ENCODE results near the gene PI4K2B.
"Not testable (repeated sequence)": the region's sequence is repeated elsewhere in the genome, so short reads cannot be mapped to it uniquely, and the experiment has no call there.

The PI4K2B gene

DNA sequence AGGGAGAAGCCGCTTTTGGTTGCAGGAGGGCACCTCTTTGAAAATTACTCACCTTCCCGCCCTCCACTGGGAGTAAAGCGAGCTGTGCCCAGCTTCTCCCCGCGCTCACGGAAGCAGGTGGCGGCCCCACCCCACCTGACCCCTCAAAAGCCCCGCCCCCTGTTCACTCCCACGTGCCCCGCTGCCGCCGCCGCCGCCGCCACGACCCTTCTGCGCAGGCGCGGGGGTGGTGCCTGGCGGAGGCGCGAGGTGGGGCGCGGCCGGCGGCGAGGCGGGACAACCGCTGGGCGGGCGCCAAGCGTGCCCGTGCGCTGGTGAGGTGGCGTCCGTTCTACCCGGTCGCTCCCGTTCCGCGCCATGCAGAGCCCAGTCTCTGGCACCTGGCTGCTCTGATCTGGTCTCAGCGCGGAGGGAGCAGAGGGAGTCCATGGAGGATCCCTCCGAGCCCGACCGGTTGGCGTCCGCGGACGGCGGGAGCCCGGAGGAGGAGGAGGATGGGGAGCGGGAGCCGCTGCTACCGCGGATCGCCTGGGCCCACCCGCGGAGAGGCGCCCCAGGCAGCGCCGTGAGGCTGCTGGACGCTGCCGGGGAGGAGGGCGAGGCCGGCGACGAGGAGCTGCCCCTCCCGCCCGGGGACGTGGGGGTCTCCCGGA is at the start of gene PI4K2B:
TSS of gene PI4K2B (plus strand) at position 297 of the 653 bp plus-strand sequence. CDS start at position 428, 131 bp downstream.
- peak; percentile 94 for DNase-seq (ENCODE audit: low read depth)

DNA sequence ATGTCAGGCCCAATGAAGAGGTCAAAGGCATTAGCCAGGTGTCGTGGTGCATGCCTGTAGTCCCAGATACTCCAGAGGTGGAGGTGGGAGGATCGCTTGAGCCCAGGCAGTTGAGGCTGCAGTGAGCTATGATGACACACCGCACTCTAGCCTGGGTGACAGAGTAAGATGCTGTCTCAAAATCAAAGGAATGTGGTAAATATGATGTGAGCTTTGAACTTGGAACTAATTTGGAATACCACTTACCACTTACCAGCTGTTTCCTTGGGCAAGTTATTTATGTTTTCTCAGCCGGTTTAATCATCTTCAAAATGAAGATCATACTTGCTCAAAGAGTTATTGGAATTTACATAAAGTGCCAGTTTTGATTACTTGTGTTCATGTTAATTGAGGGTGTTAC is 49.8 kb upstream of the PI4K2B start:
- no peak for DNase-seq (ENCODE audit: low read depth)

DNA sequence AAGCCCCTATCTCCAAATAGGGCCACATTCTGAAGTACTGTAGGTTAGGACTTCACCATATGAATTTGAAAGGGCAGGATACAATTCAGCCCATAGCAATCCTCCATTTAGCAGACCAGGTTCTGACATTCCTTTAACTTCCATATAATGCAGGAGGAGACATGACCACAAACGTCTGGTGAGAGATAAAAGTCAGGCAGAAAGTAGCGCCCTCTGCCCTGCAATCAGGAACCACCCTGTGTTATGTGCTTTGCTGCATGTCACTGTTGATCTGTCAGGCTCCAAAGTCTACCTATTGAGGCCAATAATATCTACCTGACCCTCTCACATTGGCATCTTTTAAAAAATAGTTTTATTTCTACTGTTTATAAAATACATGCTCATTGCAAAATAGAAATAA is 43.4 kb upstream of the PI4K2B start:
- DNase-seq (ENCODE audit: low read depth), result no peak

DNA sequence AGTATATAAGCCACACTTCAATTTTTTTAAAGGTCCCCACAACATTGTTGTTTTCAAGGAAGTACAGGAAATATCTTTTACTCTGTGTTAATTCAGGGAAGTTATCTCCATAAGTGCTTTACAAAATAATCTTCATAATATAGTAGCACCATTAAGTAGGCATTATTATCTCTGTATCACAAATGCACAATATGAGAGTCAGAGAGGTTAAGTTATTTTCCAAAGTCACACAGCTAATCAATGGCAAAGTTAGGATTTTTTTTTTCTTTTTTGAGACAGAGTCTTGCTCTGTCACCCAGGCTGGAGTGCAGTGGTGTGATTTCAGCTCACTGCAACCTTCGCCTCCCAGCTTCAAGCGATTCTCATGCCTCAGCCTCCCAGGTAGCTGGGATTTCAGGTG is 35.1 kb upstream of the PI4K2B start:
- DNase-seq (ENCODE audit: low read depth), result no peak

DNA sequence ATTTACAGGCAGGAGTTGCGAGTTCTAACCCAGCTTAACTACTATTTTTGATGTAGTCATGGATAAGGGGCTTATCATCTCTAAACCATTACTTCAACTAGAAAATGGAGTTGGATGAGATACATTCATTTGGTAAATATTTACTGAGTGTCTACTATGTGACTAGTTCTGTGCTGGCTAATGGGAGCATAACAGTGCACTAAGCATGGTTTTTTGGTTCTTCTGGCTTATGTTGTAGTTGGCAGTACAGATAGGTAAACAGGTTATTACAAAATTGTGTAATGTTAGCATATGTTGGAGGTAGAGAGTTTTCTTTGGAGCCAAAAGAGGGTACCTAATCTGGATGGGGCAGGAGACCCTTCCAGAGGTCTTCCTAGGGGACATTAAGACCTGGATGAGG is 25.8 kb upstream of the PI4K2B start:
- no peak for DNase-seq (ENCODE audit: low read depth)

DNA sequence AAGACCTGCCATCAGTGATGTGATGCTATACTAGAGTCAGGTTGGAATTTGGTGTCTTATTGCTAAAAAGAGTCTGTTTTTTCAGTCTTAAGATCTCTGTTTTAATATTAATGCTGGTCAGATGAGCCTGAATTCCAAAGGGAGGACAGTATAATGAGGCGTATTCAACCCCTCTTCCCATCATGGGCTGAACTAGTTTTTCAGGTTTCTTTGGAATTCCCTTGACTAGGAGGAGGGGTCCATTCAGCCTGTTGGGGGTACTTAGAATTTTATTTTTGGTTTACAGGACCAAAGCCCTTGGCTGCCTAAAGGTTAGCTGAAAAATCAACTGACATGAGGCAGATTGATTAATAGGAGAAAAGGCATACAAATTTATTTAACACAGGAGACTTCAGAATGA is 24.1 kb upstream of the PI4K2B start:
- DNase-seq (ENCODE audit: low read depth), result no peak

DNA sequence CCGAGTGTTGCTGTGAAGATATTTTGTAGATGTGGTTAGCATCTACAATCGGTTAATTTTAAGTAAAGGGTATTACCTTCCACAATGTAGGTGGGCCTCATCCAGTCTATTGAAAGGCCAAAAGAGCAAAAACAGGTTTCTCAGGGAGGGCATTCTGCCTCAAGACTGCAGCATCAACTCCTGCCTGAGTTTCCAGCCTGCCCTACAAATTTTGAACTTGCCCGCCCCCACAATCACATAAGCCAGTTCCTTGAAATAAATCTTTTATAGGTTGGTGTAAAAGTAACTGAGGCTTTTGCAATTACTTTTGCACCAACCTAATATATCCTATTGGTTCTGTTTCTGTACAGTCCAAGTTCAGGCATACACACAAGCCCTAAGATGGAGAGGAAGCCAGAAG is 22.1 kb upstream of the PI4K2B start:
- DNase-seq (ENCODE audit: low read depth), result no peak

DNA sequence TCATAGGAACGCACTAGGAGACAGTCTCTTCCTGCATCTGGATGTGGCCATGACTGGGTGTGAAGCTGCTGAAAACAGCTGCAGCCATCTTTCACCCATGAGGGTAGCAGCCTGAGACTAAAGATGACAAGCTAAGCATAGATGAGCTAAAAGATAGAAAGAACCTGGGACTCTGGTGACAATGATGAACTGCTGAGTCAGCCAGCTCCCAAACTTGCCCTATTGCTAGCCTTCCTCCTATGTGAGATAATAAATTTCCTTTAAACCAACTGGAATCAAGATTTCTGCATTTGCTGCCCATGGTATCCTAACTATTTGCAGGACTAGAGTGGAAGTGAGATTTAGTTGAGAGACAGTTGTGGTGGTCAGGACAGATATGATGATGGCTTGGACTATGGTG is 21.0 kb upstream of the PI4K2B start:
- DNase-seq (ENCODE audit: low read depth), result no peak

DNA sequence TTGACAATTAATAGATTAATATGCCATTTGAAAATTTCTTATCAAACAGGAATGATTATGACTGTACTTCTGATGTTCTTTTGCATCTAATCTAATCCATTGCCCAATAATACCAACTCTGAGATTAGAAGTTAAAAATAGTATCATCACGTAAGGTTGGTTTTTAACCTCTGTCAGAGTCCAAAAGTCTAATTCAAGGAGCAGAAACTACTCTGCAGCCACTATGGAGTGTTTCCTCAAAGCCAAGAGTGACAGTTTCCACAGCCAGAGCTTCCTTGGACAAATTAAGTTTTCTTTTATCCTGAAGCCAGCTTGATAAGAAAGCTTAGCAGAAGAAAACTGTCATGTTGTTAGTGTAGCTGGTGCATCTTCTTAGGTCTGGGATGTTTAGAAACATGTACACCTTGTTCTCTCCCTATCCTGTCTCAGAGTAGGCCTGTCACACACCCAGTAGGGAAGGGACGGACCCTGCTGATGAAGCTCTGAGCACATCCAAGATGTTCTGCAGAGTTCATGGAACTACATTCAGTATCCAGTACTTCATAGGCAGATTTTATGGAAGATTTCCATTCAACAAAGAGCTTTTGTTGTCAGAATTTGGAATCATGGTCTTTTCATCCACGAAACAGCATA is 20.4 kb upstream of the PI4K2B start:
- DNase-seq (ENCODE audit: low read depth), result no peak

DNA sequence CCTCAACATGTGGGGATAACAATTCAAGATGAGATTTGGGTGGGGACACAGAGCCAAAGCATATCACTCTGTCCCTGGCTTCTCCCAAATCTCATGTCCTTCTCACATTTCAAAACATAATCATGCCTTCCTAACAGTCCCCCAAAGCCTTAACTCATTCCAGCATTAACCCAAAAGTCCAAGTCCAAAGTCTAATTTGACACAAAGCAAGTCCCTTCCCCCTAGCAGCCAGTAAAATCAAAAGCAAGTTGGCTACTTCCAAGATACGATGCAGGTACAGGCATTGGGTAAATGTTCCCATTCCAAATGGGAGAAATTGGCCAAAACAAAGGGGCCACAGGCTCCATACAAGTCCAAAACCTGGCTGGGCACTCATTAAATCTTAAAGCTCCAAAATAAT is 19.1 kb upstream of the PI4K2B start:
- DNase-seq (ENCODE audit: low read depth), result not testable (repeated sequence)

DNA sequence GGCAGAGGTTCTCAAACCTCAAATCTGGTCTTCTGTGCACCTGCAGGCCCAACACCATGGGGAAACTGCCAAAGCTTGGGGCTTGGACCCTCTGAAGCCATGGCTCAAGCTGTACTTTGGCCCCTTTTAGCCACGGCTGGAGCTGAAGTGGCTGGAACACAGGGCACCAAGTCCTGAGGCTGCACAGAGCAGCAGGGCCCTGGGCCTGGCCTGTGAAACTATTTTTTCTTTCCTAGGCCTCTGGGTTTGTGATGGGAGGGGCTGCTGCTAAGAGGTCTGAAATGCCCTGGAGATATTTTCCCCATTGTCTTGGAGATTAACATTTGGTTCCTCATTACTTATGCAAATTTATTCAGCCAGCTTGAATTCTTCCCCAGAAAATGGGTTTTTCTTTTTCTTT is 18.3 kb upstream of the PI4K2B start:
- no peak for DNase-seq (ENCODE audit: low read depth)

DNA sequence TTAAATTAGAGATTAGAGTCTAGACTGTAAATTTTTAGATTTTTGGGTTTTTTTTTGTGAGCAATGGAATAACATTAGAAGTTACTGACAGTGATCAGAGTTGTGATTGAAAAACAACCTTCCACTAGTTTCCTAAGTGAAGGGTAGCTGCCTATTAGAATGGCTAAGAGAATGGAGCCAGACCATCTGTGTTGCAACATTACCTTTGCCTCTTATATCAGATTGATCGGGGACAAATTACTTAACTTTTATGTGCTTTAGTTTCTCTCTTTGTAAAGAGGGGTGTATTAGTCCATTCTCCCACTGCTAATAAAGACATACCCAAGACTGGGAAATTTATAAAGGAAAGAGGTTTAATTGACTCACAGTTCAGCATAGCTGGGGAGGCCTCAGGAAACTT is 12.5 kb upstream of the PI4K2B start:
- no peak for DNase-seq (ENCODE audit: low read depth)

DNA sequence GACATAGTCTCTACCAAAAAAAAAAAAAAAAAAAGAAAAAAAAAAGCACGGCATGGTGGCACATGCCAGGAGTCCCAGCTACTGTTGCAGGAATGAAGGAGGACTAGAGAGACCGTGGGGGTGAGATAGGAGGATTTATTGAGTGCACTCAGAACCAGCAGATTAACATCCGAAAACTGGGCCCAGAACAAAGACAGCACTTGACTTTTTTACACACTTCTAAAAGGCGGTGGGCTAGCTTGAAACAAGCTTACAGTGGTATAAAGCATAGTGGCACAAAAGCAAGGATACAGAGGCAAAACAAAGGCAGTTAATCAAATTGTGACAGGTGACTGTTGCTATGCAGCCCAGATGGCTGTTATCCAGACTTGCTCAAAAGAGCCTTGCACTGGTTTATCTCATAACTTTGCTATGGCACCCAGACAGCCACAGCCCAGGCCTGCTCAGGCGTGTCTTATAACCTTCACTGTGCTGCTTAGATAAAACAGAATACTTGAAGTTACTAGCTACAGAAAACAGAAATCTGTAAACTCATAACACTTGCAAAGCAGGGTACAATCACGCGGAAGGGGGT is 9.9 kb upstream of the PI4K2B start:
- no peak for DNase-seq (ENCODE audit: low read depth)

DNA sequence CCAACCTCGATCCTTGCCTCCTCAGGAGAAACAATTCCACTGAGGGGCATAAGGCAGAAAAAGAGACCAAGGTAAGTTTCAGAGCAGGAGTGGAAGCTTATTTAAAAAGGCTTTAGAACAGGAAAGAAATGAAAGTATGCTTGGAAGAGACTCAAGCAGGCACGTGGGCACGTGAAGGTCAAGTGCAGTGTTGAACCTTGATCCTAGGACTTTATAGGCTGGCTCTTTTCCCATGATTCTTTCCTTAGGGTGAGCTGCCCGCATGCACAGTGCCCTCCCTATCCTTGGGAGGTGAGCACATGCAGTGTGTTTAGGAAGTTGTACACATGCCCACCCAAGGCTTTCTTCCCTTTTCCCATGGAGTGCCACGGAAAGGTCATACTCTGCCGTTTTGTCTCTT is 4.0 kb upstream of the PI4K2B start:
- no peak for DNase-seq (ENCODE audit: low read depth)

DNA sequence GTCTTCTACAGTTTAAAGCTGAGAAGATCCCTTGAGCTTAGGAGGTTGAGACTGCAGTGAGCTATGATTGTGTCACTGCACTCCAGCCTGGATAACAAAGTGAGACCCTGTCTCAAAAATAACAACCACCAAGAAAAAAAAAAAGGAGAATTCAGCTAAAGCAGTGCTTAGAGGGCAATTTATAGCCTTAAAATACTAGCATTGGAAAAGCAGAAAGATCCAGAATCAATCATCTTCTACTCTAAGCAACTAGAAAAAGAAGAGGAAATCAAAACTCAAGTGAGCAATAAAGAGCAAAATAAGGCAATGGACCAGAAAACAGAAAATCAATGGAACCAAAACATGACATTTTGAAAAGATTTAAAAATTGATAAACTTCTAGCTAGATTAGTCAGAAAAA is 639 bp upstream of the PI4K2B start:
- no peak for DNase-seq (ENCODE audit: low read depth)

DNA sequence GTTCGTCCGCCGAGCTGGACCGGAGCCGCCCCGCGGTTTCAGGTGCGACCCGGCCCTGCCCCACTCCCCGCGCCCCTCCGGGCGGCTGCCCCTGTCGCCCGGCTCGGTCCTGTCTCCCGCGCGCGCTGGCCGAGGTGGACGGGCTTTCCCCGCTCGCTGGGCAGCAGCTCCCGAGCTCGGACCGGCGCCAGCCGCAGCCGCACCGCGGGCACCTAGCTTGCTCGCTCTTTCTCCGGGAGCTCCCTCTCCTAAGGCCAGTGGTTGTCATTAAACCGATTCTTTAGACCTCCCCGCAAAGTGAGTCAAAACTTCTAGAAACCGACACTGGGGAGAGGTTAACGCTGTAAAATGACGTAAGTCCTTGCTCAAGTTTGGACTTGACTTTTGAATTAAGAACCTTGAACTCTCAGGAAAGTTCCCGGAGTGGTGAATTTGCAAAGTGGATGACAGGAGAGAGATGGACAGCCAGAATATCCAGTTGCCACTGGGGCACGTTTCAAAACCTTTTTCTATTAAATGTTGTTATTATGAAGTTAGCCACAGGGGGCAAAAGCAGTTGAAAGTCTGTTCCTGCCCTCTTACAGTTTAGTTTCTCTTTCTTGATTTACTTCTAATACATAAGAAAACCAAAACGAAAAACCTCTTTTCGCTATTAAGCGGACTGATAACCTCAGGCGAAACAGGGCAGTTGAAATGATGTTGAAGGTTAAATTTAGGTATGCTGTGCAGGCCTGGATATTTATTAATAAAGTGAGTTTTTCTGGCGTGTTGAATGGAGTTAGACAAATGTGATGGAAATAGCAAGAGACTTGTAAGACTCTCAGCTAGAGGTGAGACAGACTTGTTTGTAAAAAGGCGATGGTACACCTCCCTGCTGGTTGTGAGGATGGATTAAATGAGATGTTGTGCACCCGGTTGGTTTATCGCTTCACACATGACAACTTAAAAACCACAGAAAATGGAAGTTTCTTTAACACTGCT is 847 bp downstream of the PI4K2B start:
- DNase-seq (ENCODE audit: low read depth), result peak; percentile 8

DNA sequence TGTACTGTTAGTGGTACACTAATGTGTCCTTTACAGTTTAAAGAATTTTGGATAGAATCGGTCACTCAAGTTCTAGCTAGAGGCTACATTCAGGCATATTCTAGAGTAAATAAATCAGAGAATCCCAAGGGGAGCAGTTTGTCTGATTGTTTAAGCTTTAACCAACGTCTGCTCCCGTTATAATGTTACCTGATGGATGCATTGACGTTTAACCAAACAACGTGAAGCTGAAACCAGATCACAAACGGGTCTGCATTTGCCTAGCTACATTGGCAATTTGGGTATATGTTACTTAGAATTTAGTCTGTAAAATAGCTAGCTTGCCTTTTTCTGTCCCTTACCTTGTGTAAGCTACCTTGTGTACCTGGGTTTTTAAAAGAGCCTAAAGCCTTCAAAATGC is 1.6 kb downstream of the PI4K2B start:
- DNase-seq (ENCODE audit: low read depth), result no peak

DNA sequence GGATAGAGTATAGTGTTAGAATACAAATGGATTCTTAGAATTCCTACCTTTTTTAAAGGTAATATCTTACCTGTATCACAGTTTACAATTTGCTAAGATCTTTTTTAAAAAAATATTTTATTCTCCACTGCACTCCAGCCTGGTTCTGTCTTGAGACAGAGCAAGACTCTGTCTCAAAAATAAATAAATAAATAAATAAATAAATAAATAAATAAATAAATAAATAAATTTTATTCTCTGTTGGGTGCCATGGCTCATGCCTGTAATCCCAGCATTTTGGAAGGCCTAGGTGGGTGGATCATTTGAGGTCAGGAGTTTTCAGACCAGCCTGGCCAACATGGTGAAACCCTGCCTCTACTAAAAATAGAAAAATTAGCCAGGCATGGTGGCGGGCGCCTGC is 2.2 kb downstream of the PI4K2B start:
- DNase-seq (ENCODE audit: low read depth), result not testable (repeated sequence)

DNA sequence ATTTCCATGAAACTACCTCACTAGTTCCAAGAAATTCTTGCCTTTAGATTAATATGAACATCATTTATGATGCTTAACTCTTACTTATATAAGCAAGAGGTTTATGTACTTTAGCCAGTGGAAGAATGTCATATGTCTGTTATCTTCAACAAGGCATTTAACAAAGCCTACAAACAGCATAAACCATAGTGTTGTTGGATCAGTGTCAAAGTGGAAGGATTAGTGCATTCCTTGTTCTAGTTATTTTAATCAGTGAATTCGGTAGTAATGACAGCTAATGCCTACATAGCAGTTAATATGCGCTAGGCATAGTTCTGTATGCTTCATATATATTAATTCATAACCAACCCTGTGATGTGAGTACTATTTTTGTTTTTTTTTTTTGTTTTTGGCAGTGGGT is 3.1 kb downstream of the PI4K2B start:
- DNase-seq (ENCODE audit: low read depth), result no peak

DNA sequence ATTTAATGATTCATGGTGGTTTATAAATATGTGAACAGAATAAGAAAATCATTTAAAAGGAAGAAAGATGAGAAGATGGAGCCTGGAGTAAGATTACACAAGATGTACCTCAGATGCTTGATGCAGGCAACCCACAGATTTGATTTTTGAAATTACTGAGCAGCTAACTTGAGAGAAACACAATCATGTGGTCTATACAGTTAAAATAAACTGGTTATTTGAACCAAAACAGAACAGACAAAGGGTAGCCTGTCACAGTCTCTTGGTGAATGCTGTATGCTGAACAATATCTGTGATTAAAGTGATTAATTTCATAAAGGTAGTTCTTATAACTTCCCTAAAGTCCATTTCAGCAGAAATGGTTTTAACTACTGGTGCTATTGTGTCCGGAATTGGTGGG is 4.2 kb downstream of the PI4K2B start:
- no peak for DNase-seq (ENCODE audit: low read depth)

DNA sequence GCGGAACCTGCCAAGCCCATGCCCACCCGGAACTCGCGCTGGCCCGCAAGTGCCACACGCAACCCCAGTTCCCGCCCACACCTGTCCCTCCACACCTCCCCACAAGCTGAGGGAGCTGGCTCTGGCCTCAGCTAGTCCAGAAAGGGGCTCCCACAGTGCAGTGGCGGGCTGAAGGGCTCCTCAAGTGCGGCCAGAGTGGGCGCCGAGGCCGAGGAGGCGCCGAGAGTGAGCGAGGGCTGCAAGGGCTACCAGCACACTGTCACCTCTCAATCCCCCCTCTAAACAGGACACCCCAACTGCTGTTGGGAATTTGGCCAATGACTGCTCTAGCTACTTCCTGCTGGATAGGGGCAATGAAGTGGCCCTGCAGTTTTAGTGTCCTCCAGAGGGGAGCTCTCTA is 5.7 kb downstream of the PI4K2B start:
- not testable (repeated sequence) for DNase-seq (ENCODE audit: low read depth)

DNA sequence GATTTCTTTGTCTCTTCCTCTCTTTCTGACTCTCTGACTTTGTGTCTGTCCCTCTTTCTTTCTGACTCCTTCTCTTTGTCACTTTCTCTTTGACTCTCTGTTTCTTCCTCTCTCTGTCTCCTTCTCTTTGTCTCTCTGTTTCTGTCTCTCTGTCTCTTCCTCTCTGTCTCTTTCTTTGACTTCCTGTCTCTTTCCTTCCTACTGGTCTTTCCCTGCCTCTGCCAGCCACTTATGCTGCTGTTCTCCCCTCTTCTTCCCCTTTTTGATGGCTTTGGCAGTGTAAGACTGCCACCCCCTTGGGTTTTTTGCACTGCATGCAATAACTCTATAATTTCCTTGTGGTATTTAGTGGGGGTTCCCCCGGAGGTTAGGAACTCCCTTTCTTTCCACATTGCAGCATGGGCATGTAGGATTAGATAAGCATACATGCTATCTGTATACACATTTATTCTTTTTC is 6.9 kb downstream of the PI4K2B start:
- DNase-seq (ENCODE audit: low read depth), result not testable (repeated sequence)
